Cardiac muscle cell (in vitro differentiated cells and primary cell): ENCODE results near the gene EPHB2. TPM values are rescaled to one million over a fixed set of nuclear protein-coding genes. Genes with fewer than 3 reads are reported as not detected.
"Not testable (repeated sequence)": the region's sequence is repeated elsewhere in the genome, so short reads cannot be mapped to it uniquely, and the experiment has no call there.

Experiments used
- DNase-seq, 2 donors: peaks; one replicate each; pipeline versions ENCODE4 v3.0.0 to v3.0.0-alpha.2; 2010 to 2017; ENCODE audit warnings: low read depth in 1 of 2, low spot score in 1 of 2
- H3K27ac ChIP-seq: fragments of 200-600 bp; sonication (generic); 2 replicates; pipeline ENCODE4 v1.5.1; 2016
- H3K27me3 ChIP-seq: fragments of 200-600 bp; sonication (generic); 2 replicates; pipeline ENCODE4 v1.6.0; 2016; ENCODE audit warnings: control low read depth
- H3K36me3 ChIP-seq: fragments of 200-600 bp; sonication (generic); 2 replicates; pipeline ENCODE4 v1.5.1; 2016; ENCODE audit warnings: control low read depth
- H3K4me1 ChIP-seq: fragments of 200-600 bp; sonication (generic); 2 replicates; pipeline ENCODE4 v1.8.1; 2017; ENCODE audit warnings: low read depth, mild to moderate bottlenecking, mixed run types
- H3K4me3 ChIP-seq: fragments of 200-600 bp; sonication (generic); 2 replicates; pipeline ENCODE4 v1.5.1; 2016; ENCODE audit warnings: mild to moderate bottlenecking
- H3K9me3 ChIP-seq: fragments of 200-600 bp; sonication (generic); 2 replicates; pipeline ENCODE4 v1.5.1; 2017; ENCODE audit warnings: low read depth, mild to moderate bottlenecking, control low read depth
- polyA plus RNA-seq: library from polyadenylated mRNA; unstranded; fragments of >200 nt; fragmentation: Nextera tagmentation; extraction: Ambion mirVana; gene quantifications from 2 replicates; pipeline ENCODE4 v1.2.1, GENCODE V29; 2016
- total RNA-seq: library from RNA; depleted of rRNA; stranded (reverse); fragments of >200 nt; gene quantifications from 2 replicates; pipeline ENCODE4 v1.2.3, GENCODE V29; 2016
- TF ChIP-seq, protein P1 (sequence below): IDR thresholded peaks from 2 replicates; pipeline ENCODE4 v1.5.1; 2012; ENCODE audit warnings: low read depth, mild to moderate bottlenecking, low read length

Gene EPHB2
- total and polyA plus RNA-seq, 2 experiments from 2014 or later, result 38.8 to 96.3 TPM

DNA sequence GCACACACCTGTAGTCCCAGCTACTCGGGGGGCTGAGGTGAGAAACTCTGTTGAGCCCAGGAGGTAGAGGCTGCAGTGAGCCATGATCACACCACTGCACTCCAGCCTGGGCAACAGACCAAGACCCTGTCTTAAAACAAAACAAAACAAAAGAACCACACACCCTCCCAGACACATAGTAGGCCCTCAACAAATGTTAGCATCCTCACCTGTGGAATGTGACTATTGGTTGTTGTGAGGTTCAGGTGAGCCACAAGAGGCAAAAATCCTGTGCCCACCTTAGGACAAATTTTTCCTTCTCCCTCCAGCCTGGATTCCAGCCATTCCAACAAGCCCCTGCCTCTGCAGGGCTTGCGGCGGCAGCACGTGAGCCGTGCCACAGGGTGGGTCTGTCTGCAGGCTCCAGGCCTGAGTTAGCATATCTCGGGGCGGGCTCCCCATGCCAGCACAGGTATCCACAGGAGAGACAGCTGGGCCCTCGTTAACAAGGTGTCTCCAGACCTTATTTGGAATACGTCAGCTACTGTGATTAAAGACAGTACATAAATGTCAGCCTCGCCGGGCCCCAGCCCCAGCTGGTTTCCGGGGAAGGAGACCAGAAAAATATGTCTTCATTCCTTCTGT is 40.2 kb upstream of the EPHB2 start:
- no peaks in the 10 kb centered on the region for H3K9me3 ChIP-seq
- no peaks in the 10 kb centered on the region for H3K36me3 ChIP-seq
- no peaks in the 10 kb centered on the region for H3K4me1 ChIP-seq
- H3K4me3 ChIP-seq, result no peak overlapping the region
- no peaks in the 10 kb centered on the region for H3K27me3 ChIP-seq
- TF ChIP-seq, protein P1, sequence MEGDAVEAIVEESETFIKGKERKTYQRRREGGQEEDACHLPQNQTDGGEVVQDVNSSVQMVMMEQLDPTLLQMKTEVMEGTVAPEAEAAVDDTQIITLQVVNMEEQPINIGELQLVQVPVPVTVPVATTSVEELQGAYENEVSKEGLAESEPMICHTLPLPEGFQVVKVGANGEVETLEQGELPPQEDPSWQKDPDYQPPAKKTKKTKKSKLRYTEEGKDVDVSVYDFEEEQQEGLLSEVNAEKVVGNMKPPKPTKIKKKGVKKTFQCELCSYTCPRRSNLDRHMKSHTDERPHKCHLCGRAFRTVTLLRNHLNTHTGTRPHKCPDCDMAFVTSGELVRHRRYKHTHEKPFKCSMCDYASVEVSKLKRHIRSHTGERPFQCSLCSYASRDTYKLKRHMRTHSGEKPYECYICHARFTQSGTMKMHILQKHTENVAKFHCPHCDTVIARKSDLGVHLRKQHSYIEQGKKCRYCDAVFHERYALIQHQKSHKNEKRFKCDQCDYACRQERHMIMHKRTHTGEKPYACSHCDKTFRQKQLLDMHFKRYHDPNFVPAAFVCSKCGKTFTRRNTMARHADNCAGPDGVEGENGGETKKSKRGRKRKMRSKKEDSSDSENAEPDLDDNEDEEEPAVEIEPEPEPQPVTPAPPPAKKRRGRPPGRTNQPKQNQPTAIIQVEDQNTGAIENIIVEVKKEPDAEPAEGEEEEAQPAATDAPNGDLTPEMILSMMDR, result no peak
- no peak overlapping the region for H3K27ac ChIP-seq
- peak in 1 of 2 donors; percentile 31 for DNase-seq

DNA sequence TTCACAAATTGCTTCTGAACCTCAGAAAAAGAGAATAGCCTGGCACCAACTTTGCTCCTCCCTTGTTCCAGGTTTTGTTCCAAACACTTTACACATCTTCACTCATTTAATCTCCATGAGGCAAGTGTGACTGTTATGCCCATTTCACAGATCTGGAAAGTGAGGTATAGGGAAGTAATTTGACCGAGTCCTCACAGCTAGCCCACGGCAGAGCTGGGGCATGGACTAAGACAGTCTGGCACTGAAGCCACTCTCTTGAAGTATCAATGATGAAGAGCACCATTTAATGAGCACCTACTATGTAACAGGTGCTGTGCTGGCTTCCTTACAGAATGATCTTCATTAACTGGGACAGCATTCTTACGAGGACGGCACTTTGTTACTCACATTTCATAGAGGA is 38.6 kb upstream of the EPHB2 start:
- no peaks in the 10 kb centered on the region for H3K27me3 ChIP-seq
- TF ChIP-seq, protein P1, result no peak

DNA sequence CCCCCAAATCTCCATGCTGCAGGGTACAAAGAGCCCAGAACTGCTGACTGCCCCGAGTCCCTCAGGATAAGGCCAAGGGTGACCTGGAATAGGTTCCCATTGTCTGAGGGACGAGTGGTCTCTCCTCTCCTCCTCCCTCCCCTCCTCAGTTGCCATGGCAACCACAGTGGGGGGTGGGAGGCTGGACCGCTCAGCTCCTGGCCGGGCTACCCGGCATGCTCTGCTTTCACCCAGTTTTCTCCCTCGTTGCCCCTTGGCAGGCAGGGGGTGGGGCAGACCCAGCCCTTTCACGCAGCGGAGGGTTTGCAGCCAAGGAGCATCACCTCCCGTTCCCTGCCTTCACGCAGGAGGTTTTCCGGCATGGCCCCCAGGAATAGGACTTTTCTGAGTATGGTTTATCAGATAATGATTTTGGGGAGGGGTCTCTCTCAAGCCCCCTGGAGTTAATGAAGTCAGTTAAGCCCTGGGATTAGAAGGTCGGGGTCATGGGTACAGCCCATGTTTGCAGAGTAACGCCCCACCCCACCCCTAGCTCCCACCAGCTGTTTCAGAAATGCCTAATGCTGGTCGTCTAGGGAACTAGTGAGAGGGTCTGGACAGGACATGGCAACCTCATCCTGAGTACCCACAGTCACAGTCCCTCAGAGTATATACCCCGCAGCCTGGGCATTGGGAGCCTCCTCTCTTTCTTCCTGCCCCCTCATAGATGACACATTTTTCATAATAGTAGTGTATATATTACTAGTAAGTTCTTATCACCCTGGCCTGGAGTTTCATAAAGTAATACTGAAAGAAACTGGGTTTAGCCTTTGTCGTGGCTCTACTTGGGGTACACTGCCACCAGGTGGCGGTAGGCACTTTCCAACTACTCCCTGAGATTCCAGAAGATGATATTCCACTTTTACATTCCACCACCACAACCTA is 36.9 kb upstream of the EPHB2 start:
- no peaks in the 10 kb centered on the region for H3K27me3 ChIP-seq
- H3K27ac ChIP-seq, result no peak overlapping the region
- H3K4me1 ChIP-seq, result no peaks in the 10 kb centered on the region
- peak; percentile 74 to 78 for DNase-seq
- H3K9me3 ChIP-seq, result no peaks in the 10 kb centered on the region
- H3K4me3 ChIP-seq, result no peak overlapping the region
- TF ChIP-seq, protein P1, result peak; percentile 84
- H3K36me3 ChIP-seq, result no peaks in the 10 kb centered on the region

More for the DNA sequence above, 38.6 kb upstream of the EPHB2 start:
- H3K36me3 ChIP-seq, result no peaks in the 10 kb centered on the region
- no peak for DNase-seq
- H3K27ac ChIP-seq, result no peak overlapping the region
- H3K4me1 ChIP-seq, result no peaks in the 10 kb centered on the region
- H3K4me3 ChIP-seq, result no peak overlapping the region
- no peaks in the 10 kb centered on the region for H3K9me3 ChIP-seq

DNA sequence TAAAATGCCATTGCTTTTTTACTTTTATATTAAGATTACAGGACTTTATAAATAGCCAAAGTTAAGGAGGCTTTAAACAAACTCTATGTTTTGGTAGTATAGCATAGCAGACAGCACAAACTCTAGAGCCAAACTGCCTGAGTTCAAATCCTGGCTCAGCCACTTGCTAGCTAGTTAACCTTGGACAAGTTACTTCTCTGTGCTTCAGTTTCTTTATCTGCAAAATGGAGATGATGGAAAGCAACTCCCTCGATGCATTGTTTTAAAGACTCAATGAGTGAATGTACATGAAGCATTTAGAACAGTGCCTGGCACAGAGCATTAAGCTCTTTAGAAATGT is 36.3 kb upstream of the EPHB2 start:
- no peak overlapping the region for H3K27ac ChIP-seq
- H3K27me3 ChIP-seq, result no peaks in the 10 kb centered on the region
- no peak overlapping the region for H3K4me3 ChIP-seq
- DNase-seq, result no peak
- TF ChIP-seq, protein P1, result no peak
- H3K36me3 ChIP-seq, result no peaks in the 10 kb centered on the region
- H3K4me1 ChIP-seq, result no peaks in the 10 kb centered on the region
- no peaks in the 10 kb centered on the region for H3K9me3 ChIP-seq

DNA sequence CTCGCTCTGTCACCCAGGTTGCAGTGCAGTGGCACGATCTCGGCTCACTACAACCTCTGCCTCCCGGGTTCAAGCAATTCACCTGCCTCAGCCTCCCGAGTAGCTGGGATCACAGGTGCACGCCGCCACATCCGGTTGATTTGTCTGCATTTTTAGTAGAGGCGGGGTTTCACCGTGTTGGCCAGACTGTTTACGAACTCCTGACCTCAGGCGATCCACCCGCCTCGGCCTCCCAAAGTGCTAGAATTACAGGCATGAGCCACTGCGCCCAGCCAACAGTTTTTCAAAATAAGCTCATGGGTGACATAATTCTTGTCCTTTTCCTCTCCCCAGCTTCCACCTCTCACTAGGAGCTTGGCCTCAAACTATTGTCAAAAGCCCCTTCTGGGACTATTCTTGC is 34.5 kb upstream of the EPHB2 start:
- not testable (repeated sequence) for H3K4me3 ChIP-seq, H3K27ac ChIP-seq

More for the DNA sequence above, 34.5 kb upstream of the EPHB2 start:
- H3K4me1 ChIP-seq, H3K9me3 ChIP-seq, H3K36me3 ChIP-seq, DNase-seq, H3K27me3 ChIP-seq: not testable (repeated sequence)
